NCI-H2171 treated with DMSO at 0.1 percent for 48 hours (cell line): Measurements from ENCODE around the gene ARSK.

Source experiments
- DNase-seq: peaks from one replicate; lab custom pipeline; 2025; lab: John Stamatoyannopoulos, UW

The ARSK gene

GRCh38 chr5:95649274-95649673 lies 94.4 kb downstream of the ARSK start:
- DNase-seq: no peak

- DNase-seq: no peak
These were observed 95.1 kb downstream of the ARSK start for GRCh38 chr5:95649842-95650620.

DNA sequence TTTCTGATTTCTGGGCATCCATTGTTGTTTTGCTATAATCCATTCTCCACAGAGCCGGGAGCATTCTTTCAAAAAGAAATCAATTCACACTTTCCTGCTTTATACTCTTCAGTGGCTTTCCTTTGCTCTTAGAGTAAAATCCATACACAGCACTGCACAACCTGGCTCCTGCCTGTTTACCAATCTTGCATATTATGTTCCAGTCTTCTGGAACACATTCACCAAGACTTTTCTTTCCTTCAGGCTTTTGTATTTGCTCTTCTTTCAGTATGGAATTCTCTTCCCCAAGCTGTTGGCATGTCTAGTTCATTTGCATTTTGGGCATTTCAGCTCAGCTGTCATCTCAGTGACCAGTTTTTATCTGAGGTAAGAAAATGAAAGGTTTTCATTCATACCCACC lies 97.9 kb downstream of the ARSK start:
- DNase-seq: no peak

DNA sequence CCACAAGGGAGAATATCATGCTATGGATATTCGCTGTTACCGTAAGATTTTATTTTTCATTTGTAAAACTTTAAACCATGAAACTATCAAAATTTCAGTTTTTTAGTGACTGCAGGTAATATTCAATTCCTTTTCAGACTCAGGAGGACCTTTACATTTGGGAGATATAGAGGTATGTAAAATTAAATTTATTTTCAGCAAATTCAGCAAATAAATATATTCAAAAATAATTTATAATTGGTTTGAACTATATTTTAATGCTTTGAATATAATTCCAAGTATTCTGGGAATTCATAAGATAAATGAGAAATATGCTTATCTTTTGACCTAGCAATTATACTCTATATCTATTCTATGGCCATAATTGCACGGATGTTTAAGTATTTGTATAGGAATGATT lies 99.3 kb downstream of the ARSK start:
- DNase-seq: no peak
